H1 (cell line): ENCODE data around the gene SLCO4A1. TPM values are rescaled to one million over a fixed set of nuclear protein-coding genes. Genes with fewer than 3 reads are reported as not detected.

ENCODE experiments used
- ASH2L ChIP-seq: fragments of 200-600, 300-600 bp; sonication (generic); IDR thresholded peaks from one replicate; pipeline ENCODE4 v1.7.1; 2017; ENCODE audit warnings: low read length
- CHD7 ChIP-seq: fragments of 300-600 bp; sonication (generic); IDR thresholded peaks from 2 replicates; pipeline ENCODE4 v1.7.1; 2012; ENCODE audit warnings: low read length, moderate library complexity, mild to moderate bottlenecking, inconsistent platforms; ENCODE audit not compliant: insufficient replicate concordance
- EGR1 ChIP-seq: IDR thresholded peaks from 2 replicates; pipeline ENCODE4 v1.6.1; 2011; ENCODE audit warnings: low read depth, low read length, borderline replicate concordance
- EP300 ChIP-seq, 2 experiments: IDR thresholded peaks; 1 replicate in 1 of 2; 2 replicates in 1 of 2; pipeline ENCODE4 v1.6.1; 2011 to 2012; ENCODE audit warnings: low read depth in 2 of 2, low read length in 2 of 2, mild to moderate bottlenecking in 2 of 2, borderline replicate concordance in 1 of 2, inconsistent platforms in 1 of 2, moderate library complexity in 1 of 2
- HDAC6 ChIP-seq: IDR thresholded peaks from one replicate; pipeline ENCODE4 v1.7.1; 2012; ENCODE audit warnings: low read depth, mild to moderate bottlenecking, inconsistent platforms, low read length, moderate library complexity
- JUN ChIP-seq: IDR thresholded peaks from 2 replicates; pipeline ENCODE4 v1.6.1; 2011; ENCODE audit warnings: low read depth, mild to moderate bottlenecking, improper control_type of control experiment, low read length
- POLR2AphosphoS5 ChIP-seq: IDR thresholded peaks from 2 replicates; pipeline ENCODE4 v1.6.1; 2011; ENCODE audit warnings: low read depth, low read length
- RBBP5 ChIP-seq: IDR thresholded peaks from 2 replicates; pipeline ENCODE4 v1.7.1; 2012; ENCODE audit warnings: low read depth, mild to moderate bottlenecking, inconsistent platforms, low read length, moderate library complexity, borderline replicate concordance
- TAF1 ChIP-seq: IDR thresholded peaks from 2 replicates; pipeline ENCODE4 v1.6.1; 2011; ENCODE audit warnings: mild to moderate bottlenecking, low read depth, low read length
- YY1 ChIP-seq: IDR thresholded peaks from 2 replicates; pipeline ENCODE4 v1.6.1; 2011; ENCODE audit warnings: low read depth, mild to moderate bottlenecking, low read length
- polyA plus RNA-seq, 7 experiments: library from polyadenylated mRNA; depleted of rRNA in 3 of 7; stranded (reverse) in 5 of 7; unstranded in 2 of 7; fragments of >200 nt in 5 of 7; fragments of 200-250 nt in 2 of 7; gene quantifications; 1 replicate in 5 of 7; 2 replicates in 1 of 7; 4 replicates in 1 of 7; pipeline versions ENCODE4 v1.2.1 to v1.2.3, GENCODE V29; 2011 to 2013; ENCODE audit warnings: missing spikeins in 2 of 7, mixed read lengths in 2 of 7
- total RNA-seq: library from RNA; stranded (reverse); fragmentation: NEBNext Ultra II Directional; extraction: Animal tissue kit (Norgen Biotek cat#: 25700); gene quantifications from 2 replicates; pipeline ENCODE4 v1.2.1, GENCODE V29; 2021

The SLCO4A1 gene
- total and polyA plus RNA-seq, 2 of the 8 experiments (the other 6 are each of a cell fraction or from before 2014, with no cell fraction given) = 10.5 to 18.5 TPM

- TF ChIP-seq CHD7 (no peak), JUN (no peak), POLR2AphosphoS5 (no peak), HDAC6 (no peak), EGR1 (no peak), ASH2L (no peak), RBBP5 (no peak), TAF1 (no peak), YY1 (no peak), EP300 (IDR thresholded peaks at IDR 0.05; ENCODE audit: borderline replicate concordance in 1 of 2, low read depth in 2 of 2, low read length in 2 of 2) (no peak)
Observed at GRCh38 chr20:62702895-62703852, 60.9 kb downstream of the SLCO4A1 start (continued).
